ENCODE results near the gene LARP4.
A peak's percentile ranks its signal among the peaks of the same experiment; 100 is the strongest.
"Not testable (repeated sequence)": the region's sequence is repeated elsewhere in the genome, so short reads cannot be mapped to it uniquely, and the experiment has no call there.

The LARP4 gene

DNA sequence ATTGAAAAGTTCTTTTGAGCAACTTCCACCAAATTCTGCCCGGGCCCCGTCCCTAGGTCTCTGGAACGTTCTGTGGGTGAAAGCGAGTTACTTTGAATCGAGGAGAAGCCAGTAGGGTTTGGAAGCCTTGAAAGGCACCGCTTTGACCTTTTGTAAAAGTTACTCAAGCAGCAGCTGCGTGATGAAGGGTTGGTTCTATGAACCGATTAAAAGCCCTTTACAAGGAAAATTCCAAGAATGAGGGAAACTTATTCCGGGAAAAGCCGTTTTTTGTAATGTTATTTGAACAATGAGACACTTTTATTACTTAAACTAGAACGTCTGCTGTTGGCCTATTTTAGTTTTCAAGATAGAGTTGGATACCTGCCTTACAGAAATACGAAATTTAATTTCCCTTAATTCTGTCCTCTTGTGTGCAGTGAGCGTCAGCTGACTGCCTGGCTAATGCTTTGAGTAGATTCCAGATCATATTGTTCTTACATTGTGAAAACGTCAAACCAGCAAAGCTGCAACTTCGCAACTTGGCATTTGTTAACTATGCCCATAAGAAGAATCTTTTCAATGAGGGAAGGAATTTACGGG, 906 bp downstream of the LARP4 start:
- Histone ChIP-seq H3K4me1 (peaks cover 17% of the 10 kb centered on the region), H3K9me3 (no peaks in the 10 kb centered on the region), H3K27me3 (no peaks in the 10 kb centered on the region), H3K36me3 (peaks cover 7% of the 10 kb centered on the region; the same call in 1 of the 2 replicates), H3K27ac (peak overlapping the region; percentile 82), H4K20me1 (peaks cover 54% of the 10 kb centered on the region), H3K9ac (peak overlapping the region; percentile 84), H3K4me2 (peak overlapping the region; percentile 86), H3K4me3 (peak overlapping the region; percentile 83)
- no peak for TF ChIP-seq Cebpa-rat (IDR thresholded peaks at IDR 0.05)

DNA sequence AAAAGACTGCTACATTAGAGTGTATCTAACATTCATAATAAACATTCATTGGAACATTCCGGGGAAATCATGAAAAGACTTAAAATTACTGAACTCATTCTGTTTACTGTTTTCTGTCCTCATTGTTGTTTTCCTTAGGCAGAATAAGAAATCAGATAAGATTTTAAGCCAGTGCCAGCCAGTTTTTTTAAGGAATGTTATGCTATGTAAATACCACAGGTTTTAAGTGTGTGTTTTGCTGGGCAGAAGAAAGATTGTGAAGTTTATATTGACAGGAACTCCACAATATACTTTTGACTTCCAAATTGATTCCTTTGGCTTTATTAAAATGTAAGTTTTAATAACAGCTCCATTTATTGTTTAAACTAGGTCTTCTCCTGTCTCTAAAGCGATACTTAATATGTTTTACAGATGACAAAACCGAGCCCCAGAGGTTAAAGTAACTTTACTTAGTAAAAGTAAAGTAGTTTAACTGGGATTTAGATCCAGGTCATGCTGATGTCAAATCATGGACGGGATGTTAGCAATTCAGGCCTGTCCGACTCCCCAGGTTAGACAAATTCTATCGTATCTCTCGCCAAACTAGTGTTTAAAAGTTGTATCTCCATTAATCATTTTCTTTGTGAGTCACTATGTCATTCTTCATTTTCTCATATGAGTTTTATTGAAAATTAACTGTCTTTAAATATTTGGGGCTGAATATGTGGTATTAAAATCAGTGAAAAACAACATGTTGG, 1.7 kb downstream of the LARP4 start:
- H3K4me1 ChIP-seq, result peaks cover 17% of the 10 kb centered on the region
- no peak for TF ChIP-seq Cebpa-rat (IDR thresholded peaks at IDR 0.05)
- peak overlapping the region; percentile 84 for H3K9ac ChIP-seq
- H3K36me3 ChIP-seq, result peaks cover 14% of the 10 kb centered on the region; the same call in 1 of the 2 replicates
- no peaks in the 10 kb centered on the region for H3K9me3 ChIP-seq
- peak overlapping the region; percentile 82; the same call in 1 of the 2 replicates for H3K27ac ChIP-seq
- no peaks in the 10 kb centered on the region for H3K27me3 ChIP-seq
- peak overlapping the region; percentile 83 for H3K4me3 ChIP-seq
- H3K4me2 ChIP-seq, result peak overlapping the region; percentile 86
- peaks cover 63% of the 10 kb centered on the region for H4K20me1 ChIP-seq

DNA sequence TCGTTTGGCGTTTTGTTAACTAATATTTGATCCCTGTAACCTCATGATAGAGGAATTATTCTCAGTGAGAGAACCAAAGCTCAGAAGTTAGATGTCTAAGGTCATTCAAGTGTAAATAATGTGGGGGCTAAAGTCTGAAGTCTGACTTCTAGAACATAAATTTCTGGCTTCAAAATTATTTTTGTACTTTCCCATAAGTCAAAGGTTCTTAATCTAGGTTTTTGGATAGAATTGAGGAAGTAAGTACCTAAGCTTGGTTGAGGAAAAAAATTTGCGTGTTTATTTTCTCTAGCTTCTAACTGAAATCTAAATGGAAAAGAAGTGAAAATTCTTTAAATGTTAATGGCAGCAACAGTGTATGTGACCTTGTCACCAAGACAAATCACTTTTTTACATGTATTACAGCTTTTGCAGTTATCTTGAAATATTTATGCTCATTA, 2.3 kb downstream of the LARP4 start:
- H3K9me3 ChIP-seq, result no peaks in the 10 kb centered on the region

DNA sequence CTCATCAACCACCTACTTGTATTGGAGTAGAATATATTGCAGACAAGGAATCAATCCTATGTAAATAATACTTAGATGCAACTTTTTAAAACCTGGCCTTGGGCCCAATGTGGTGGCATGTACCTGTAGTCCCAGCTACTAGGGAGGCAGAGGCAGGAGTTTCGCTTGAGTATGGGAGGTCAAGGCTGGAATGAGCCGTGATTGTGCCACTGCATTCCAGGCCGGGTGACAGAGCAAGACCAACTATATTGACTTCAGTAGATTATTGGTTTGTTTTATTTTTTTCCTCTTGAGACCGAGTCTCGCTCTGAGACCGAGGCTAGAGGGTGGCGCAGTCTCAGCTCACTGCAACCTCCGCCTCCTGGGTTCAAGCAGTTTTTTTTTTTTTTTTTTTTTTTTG, 3.6 kb downstream of the LARP4 start:
- H3K36me3 ChIP-seq, result peaks cover 31% of the 10 kb centered on the region
- no peak overlapping the region for H3K9ac ChIP-seq
- H3K27ac ChIP-seq, result no peak overlapping the region
- no peak overlapping the region for H3K4me2 ChIP-seq
- H4K20me1 ChIP-seq, result peaks cover 81% of the 10 kb centered on the region
- H3K9me3 ChIP-seq, result no peaks in the 10 kb centered on the region
- H3K27me3 ChIP-seq, result no peaks in the 10 kb centered on the region
- no peak overlapping the region for H3K4me3 ChIP-seq
- no peak for TF ChIP-seq Cebpa-rat (IDR thresholded peaks at IDR 0.05)
- H3K4me1 ChIP-seq, result peaks cover 17% of the 10 kb centered on the region

More for the DNA sequence above, 2.3 kb downstream of the LARP4 start:
- Histone ChIP-seq H3K9ac (no peak overlapping the region), H3K4me3 (peak overlapping the region; percentile 83; the same call in 1 of the 2 replicates), H3K4me2 (peak overlapping the region; percentile 86), H4K20me1 (peaks cover 68% of the 10 kb centered on the region), H3K27me3 (no peaks in the 10 kb centered on the region), H3K4me1 (peaks cover 17% of the 10 kb centered on the region), H3K27ac (no peak overlapping the region), H3K36me3 (peaks cover 20% of the 10 kb centered on the region; the same call in 1 of the 2 replicates)
- TF ChIP-seq Cebpa-rat (IDR thresholded peaks at IDR 0.05), result no peak

DNA sequence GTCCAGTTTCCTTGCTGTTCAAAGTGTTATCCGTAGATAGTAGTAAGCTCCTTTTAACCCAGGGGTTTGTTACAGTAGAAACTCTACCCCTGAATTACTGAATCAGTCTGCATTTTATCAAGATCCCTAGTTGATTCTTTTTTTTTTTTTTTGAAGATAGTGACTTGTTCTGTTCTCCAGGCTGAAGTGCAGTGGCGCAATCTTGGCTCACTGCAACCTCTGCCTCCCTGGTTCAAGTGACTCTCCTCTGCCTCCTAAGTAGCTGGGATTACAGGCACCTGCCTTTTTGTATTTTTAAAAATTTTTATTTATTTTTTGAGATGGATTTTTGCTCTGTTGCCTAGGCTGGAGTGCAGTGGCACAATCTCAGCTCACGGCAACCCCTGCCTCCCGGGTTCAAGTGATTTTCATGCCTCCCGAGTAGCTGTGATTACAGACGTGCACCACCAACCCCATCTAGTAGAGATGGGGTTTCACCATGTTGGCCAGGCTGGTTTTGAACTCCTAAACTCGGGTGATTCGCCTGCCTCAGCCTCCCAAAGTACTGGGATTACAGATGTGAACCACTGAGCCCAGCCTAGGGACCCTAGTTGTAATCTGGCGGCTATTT, 10.5 kb downstream of the LARP4 start:
- Histone ChIP-seq H3K4me3 (no peak overlapping the region), H3K9me3 (no peaks in the 10 kb centered on the region), H3K4me2 (no peak overlapping the region), H3K27me3 (no peaks in the 10 kb centered on the region), H3K36me3 (peaks cover 51% of the 10 kb centered on the region), H3K27ac (no peak overlapping the region), H4K20me1 (peaks cover 100% of the 10 kb centered on the region), H3K9ac (no peak overlapping the region), H3K4me1 (no peaks in the 10 kb centered on the region)
- TF ChIP-seq Cebpa-rat (IDR thresholded peaks at IDR 0.05), result no peak

DNA sequence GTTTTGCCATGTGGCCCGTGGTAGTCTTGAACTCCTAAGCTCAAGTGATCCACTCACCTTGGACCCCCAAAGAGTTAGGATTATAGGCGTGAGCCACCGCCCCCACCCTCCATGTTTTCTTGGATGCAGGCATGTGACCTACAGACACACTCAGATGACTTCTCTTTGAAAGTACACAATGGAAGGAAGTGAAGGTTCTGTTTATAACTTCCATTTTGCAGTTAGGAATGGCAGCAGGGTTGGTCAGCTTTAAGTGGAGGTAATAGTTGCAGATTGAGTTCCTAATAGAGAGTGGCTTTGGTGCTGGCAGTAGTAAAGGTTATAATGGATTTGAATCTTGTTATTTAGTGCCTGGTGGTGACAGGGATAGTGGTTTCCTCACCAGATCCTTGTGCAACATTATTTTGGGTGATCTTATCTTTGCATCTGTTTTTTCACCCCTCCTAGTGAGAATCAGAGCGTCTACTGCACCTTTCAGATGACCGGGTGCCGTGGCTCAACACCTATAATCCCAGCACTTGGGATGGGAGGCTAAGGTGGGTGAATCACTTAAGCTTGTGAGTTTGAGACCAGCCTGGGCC, 15.3 kb downstream of the LARP4 start:
- Histone ChIP-seq H3K27ac (no peak overlapping the region), H3K36me3 (peaks cover 55% of the 10 kb centered on the region), H3K4me2 (no peak overlapping the region), H3K9ac (no peak overlapping the region), H3K9me3 (no peaks in the 10 kb centered on the region), H4K20me1 (peaks cover 98% of the 10 kb centered on the region), H3K4me1 (peaks cover 17% of the 10 kb centered on the region), H3K4me3 (no peak overlapping the region), H3K27me3 (no peaks in the 10 kb centered on the region)
- no peak for TF ChIP-seq Cebpa-rat (IDR thresholded peaks at IDR 0.05)

DNA sequence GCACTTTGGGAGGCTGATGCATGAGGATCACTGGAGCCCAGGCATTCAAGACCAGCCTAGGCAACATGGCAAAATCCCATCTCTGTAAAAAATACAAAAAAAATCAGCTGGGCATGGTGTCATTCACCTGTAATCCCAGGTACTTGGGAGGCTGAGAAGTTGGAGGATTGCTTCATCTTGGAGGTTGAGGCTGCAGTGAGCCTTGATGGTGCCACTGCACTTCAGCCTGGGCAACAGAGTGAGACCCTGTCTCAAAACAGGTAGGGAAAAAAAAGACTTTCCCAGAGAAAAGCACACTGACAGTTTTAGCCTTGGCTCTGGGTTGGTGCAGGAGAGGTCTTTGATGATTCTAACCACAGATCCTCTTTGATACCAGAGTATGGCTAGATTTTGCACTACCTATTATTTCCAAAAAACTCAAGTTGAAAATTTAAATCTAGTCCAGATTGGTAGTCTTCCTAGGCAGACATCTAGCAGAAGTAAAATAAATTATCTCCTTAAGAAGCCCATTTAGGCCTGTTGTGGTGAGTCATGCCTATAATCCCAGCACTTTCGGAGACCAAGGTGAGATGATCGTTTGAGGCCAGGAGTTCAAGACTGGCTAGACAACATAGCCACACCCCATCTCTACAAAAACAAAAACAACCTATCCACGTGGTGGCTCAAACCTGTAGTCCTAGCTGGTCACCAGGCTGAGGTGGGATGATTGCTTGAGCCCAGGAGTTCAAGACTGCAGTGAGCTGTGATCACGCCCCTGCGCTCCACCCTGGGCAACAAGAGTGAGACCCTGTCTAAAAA, 18.6 kb downstream of the LARP4 start:
- peaks cover 74% of the 10 kb centered on the region for H3K36me3 ChIP-seq
- peaks cover 96% of the 10 kb centered on the region for H4K20me1 ChIP-seq
- H3K9ac ChIP-seq, result no peak overlapping the region
- H3K27ac ChIP-seq, result no peak overlapping the region
- H3K4me2 ChIP-seq, result no peak overlapping the region; the same call in 1 of the 2 replicates
- H3K4me3 ChIP-seq, result no peak overlapping the region
- no peaks in the 10 kb centered on the region for H3K9me3 ChIP-seq
- no peak for TF ChIP-seq Cebpa-rat (IDR thresholded peaks at IDR 0.05)
- H3K4me1 ChIP-seq, result peaks cover 17% of the 10 kb centered on the region
- no peaks in the 10 kb centered on the region for H3K27me3 ChIP-seq

DNA sequence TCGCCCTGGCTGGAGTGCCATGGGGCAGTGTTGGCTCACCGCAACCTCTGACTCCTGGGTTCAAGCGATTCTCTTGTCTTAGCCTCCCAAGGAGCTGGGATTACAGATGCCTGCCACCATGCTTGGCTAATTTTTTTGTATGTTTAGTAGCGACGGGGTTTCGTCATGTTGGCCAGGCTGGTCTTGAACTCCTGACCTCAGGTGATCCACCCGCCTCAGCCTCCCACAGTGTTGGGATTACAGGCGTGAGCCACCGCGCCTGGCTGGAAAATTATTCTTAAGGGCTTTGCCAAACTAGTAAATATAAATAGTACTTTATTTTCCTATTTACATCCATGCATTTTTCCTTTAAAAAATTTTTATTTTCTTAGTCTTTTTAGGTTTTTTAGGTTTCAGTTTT, 22.2 kb downstream of the LARP4 start:
- not testable (repeated sequence) for H3K27ac ChIP-seq, H3K27me3 ChIP-seq, H3K9me3 ChIP-seq, H3K4me2 ChIP-seq, H3K4me3 ChIP-seq, H3K9ac ChIP-seq
- Histone ChIP-seq H4K20me1 (peaks cover 96% of the 10 kb centered on the region), H3K36me3 (peaks cover 59% of the 10 kb centered on the region), H3K4me1 (peaks cover 17% of the 10 kb centered on the region)

DNA sequence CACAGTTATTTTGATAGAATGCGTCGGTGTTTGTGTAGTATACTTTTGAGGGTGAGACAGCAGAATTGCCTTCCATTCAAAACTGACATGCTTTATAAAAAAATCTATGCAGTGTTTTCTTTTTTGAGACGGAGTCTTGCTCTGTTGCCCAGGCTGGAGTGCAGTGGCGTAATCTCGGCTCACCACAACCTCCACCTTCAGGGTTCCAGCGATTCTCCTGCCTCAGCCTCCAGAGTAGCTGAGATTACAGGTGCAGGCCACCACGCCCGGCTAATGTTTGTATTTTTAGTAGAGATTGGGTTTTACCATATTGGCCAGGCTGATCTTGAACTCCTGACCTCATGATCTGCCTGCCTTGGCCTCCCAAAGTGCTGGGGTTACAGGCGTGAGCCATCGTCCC, 22.7 kb downstream of the LARP4 start:
- H3K4me2 ChIP-seq, H3K4me3 ChIP-seq, H3K27ac ChIP-seq, H3K27me3 ChIP-seq, H3K9ac ChIP-seq, H3K9me3 ChIP-seq: not testable (repeated sequence)
- Histone ChIP-seq H3K4me1 (peaks cover 17% of the 10 kb centered on the region), H4K20me1 (peaks cover 96% of the 10 kb centered on the region), H3K36me3 (peaks cover 60% of the 10 kb centered on the region)
